HCT116 (cell line): ENCODE measurements around the gene F10.

ENCODE experiments used
- CEBPB ChIP-seq: IDR thresholded peaks from 2 replicates; pipeline ENCODE4 v1.6.1; 2012; ENCODE audit warnings: low read depth
- CTCF ChIP-seq, 3 experiments: fragments of 200-600 bp in 1 of 3; sonication (generic) in 1 of 3; IDR thresholded peaks in 2 of 3; conservative IDR thresholded peaks in 1 of 3; 2 replicates each; pipeline ENCODE4 v1.5.1; 2012 to 2017; ENCODE audit warnings: low read depth in 2 of 3, low read length in 2 of 3, antibody characterized with exemption in 1 of 3, borderline replicate concordance in 1 of 3, control low read depth in 1 of 3, mild to moderate bottlenecking in 1 of 3, mixed read lengths in 1 of 3, mixed run types in 1 of 3, moderate library complexity in 1 of 3; ENCODE audit not compliant: insufficient read depth in 1 of 3
- EZH2 ChIP-seq: fragments of 200-600 bp; sonication (generic); IDR thresholded peaks from 2 replicates; pipeline ENCODE4 v1.6.1; 2017; ENCODE audit warnings: antibody characterized with exemption, mixed run types
- MAX ChIP-seq: IDR thresholded peaks from 2 replicates; pipeline ENCODE4 v1.6.1; 2012
- POLR2A ChIP-seq: IDR thresholded peaks from 2 replicates; pipeline ENCODE4 v1.7.0; 2011; ENCODE audit warnings: borderline replicate concordance; ENCODE audit not compliant: insufficient read depth, insufficient read length; ENCODE audit errors: extremely low read depth
- POLR2AphosphoS5 ChIP-seq: IDR thresholded peaks from 2 replicates; pipeline ENCODE4 v1.6.1; 2011; ENCODE audit warnings: mild to moderate bottlenecking, low read depth, low read length, moderate library complexity
- YY1 ChIP-seq: IDR thresholded peaks from 2 replicates; pipeline ENCODE4 v1.6.1; 2011; ENCODE audit warnings: low read length, low read depth, moderate library complexity, mild to moderate bottlenecking; ENCODE audit not compliant: insufficient replicate concordance; ENCODE audit errors: extremely low read depth
- ZNF274 ChIP-seq: fragments of 200-500 bp; sonication (Bioruptor generic); IDR thresholded peaks from 2 replicates; pipeline ENCODE4 v1.6.1; 2014; ENCODE audit warnings: mild to moderate bottlenecking, low read depth, low read length, inconsistent platforms

GRCh38 chr13:113084943-113085540, 37.6 kb upstream of the F10 start:
- TF ChIP-seq YY1: no peak
- TF ChIP-seq CTCF (IDR thresholded peaks at IDR 0.05 in 2 of 3, conservative IDR thresholded peaks at IDR 0.05 in 1 of 3; ENCODE audit: borderline replicate concordance in 1 of 3, insufficient read depth in 1 of 3, low read depth in 2 of 3, low read length in 2 of 3): no peak
- TF ChIP-seq POLR2A: no peak
- TF ChIP-seq MAX: no peak
- TF ChIP-seq ZNF274: no peak
- no peak for TF ChIP-seq CEBPB
- TF ChIP-seq EZH2: no peak
- no peak for TF ChIP-seq POLR2AphosphoS5
